ENCODE data around the gene GALNT18.

Gene GALNT18

GRCh38 chr11:11621573-11622339 is at the start of gene GALNT18:
Gene GALNT18 (minus strand): TSS chr11:11622005.
- DNase-seq (ENCODE audit: low read depth) = peak; percentile 74
- peak within 1 kb of the TSS; percentile 47 for H3K4me3 ChIP-seq (ENCODE audit: low read depth, low read length)
- in situ Hi-C loops (cut with HindIII; ENCODE audit: low sequenced_read_pairs) = no loop called here
- peak; percentile 42 for TF ChIP-seq CTCF (IDR thresholded peaks at IDR 0.05; ENCODE audit: low read depth, low read length, missing control alignments)

DNA sequence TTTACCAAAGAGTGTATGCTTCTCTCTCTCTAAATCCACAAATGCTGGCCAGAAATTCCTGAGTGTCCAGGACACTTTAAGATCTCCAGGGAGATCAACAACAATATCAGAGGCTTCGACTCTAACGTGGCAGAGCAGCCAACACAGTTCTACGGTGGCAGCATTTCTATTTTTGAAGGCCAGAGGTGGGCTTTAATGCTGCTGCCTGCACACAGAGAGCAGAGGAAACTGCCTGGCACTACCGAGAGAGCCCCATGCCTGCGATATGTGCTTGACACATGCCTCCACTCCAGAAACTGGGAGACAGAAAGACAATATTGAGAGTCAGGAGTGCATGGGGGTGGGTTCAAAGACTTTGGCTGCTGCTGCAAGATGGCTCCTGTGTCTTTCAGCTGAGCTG is 48.8 kb upstream of the GALNT18 start:
- DNase-seq (ENCODE audit: low read depth) = no peak
- no peak overlapping the region for H3K4me3 ChIP-seq (ENCODE audit: low read depth, low read length)
- in situ Hi-C loops (cut with HindIII; ENCODE audit: low sequenced_read_pairs) = no loop called here
- TF ChIP-seq CTCF (IDR thresholded peaks at IDR 0.05; ENCODE audit: low read depth, low read length, missing control alignments) = no peak

GRCh38 chr11:11669233-11669846 is 47.5 kb upstream of the GALNT18 start:
- no peak for TF ChIP-seq CTCF (IDR thresholded peaks at IDR 0.05; ENCODE audit: low read depth, low read length, missing control alignments)
- no peak overlapping the region for H3K4me3 ChIP-seq (ENCODE audit: low read depth, low read length)
- in situ Hi-C loops (cut with HindIII; ENCODE audit: low sequenced_read_pairs) = no loop called here

DNA sequence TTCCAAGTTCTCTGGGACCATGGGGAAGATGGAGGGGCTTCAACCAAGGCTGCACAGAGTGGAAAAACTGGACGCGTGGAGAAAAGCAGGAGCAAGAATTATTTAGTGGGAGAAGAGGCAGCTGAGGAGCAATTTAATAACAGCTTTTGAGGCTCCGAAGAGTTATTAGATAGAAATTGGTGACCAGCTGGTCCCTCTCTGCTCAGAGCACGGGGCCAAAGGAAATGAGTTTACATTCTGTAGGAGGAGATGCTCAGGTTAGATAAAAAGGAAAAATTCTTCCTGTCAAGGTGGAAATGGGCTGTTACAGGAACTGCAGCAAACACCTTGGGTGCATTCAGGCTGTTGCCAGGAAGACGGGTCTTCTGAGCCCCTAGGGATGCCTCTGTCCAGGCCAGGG is 47.0 kb upstream of the GALNT18 start:
- H3K4me3 ChIP-seq (ENCODE audit: low read depth, low read length) = no peak overlapping the region
- TF ChIP-seq CTCF (IDR thresholded peaks at IDR 0.05; ENCODE audit: low read depth, low read length, missing control alignments) = no peak
- in situ Hi-C loops (cut with HindIII; ENCODE audit: low sequenced_read_pairs) = no loop called here
- DNase-seq (ENCODE audit: low read depth) = no peak

More at GRCh38 chr11:11669233-11669846, 47.5 kb upstream of the GALNT18 start:
- DNase-seq (ENCODE audit: low read depth) = no peak

GRCh38 chr11:11668274-11668673 is 46.5 kb upstream of the GALNT18 start:
- no peak for DNase-seq (ENCODE audit: low read depth)
- in situ Hi-C loops (cut with HindIII; ENCODE audit: low sequenced_read_pairs) = no loop called here
- no peak overlapping the region for H3K4me3 ChIP-seq (ENCODE audit: low read depth, low read length)
- TF ChIP-seq CTCF (IDR thresholded peaks at IDR 0.05; ENCODE audit: low read depth, low read length, missing control alignments) = no peak

GRCh38 chr11:11667056-11667455 is 45.3 kb upstream of the GALNT18 start:
- in situ Hi-C loops (cut with HindIII; ENCODE audit: low sequenced_read_pairs) = no loop called here
- no peak overlapping the region for H3K4me3 ChIP-seq (ENCODE audit: low read depth, low read length)
- no peak for DNase-seq (ENCODE audit: low read depth)
- peak; percentile 17 for TF ChIP-seq CTCF (IDR thresholded peaks at IDR 0.05; ENCODE audit: low read depth, low read length, missing control alignments)

Measured in astrocyte of the cerebellum (primary cell).